NB4 (cell line): ENCODE results near the gene FTO.

ENCODE experiments used
- CTCF ChIP-seq: IDR thresholded peaks from one replicate; pipeline ENCODE4 v1.5.1; 2012; ENCODE audit warnings: low read depth, low read length
- MAX ChIP-seq: IDR thresholded peaks from 2 replicates; pipeline ENCODE4 v1.6.1; 2011; ENCODE audit warnings: low read depth, low read length
- MYC ChIP-seq: IDR thresholded peaks from 2 replicates; pipeline ENCODE4 v1.6.1; 2011; ENCODE audit warnings: low read depth, low read length
- POLR2A ChIP-seq: IDR thresholded peaks from 2 replicates; pipeline ENCODE4 v1.6.1; 2011; ENCODE audit warnings: mild to moderate bottlenecking; ENCODE audit not compliant: insufficient read length; ENCODE audit errors: extremely low read depth

- TF ChIP-seq POLR2A, result no peak
- no peak for TF ChIP-seq CTCF
- TF ChIP-seq MAX, result no peak
- no peak for TF ChIP-seq MYC
Measured at GRCh38 chr16:53752560-53752959, 48.6 kb downstream of the FTO start.
